ENCODE results near the gene CDH13.

The CDH13 gene

DNA sequence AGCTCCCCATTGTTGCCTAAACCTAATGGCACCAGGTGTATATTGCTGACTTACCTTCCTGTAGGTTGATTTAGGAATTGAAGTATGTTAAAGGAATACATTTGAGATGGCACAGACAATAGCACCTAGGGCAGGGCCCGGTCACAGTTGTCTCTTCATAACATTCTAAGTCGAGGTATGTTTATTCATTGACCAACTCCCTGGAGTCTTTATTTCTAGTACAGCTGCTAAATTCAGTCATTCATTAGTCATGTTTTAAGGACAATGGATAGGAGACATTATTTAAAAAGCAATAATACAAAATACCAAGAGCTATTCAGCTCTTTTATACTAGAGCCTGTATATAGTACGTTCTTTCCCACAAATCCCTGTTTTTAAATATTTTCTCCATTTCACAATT lies 811.6 kb downstream of the CDH13 start:
- H3K4me2 ChIP-seq (ENCODE audit: low read length), result no peak overlapping the region
- no peaks in the 10 kb centered on the region for H3K9me3 ChIP-seq (ENCODE audit: insufficient read depth, low read length)
- no peak overlapping the region for H2AFZ ChIP-seq (ENCODE audit: low read depth, low read length)
- no peak overlapping the region for H3K9ac ChIP-seq (ENCODE audit: low read length)
- no peaks in the 10 kb centered on the region for H3K79me2 ChIP-seq (ENCODE audit: low read length)
- H3K36me3 ChIP-seq (replicated peaks; ENCODE audit: low read depth, low read length), result no peaks in the 10 kb centered on the region
- TF ChIP-seq EZH2phosphoT487 (IDR thresholded peaks at IDR 0.05; ENCODE audit: low read depth) (no peak), CTCF (IDR thresholded peaks at IDR 0.05; ENCODE audit: low read depth, low read length) (no peak)
- no peak overlapping the region for H3K27ac ChIP-seq (ENCODE audit: low read length)
- H3K4me1 ChIP-seq (ENCODE audit: low read length), result no peaks in the 10 kb centered on the region
- no peaks in the 10 kb centered on the region for H4K20me1 ChIP-seq (ENCODE audit: insufficient read depth, low read length)
- no peak overlapping the region for H3K4me3 ChIP-seq (ENCODE audit: low read length)
- no peaks in the 10 kb centered on the region for H3K27me3 ChIP-seq (ENCODE audit: low read depth, low read length)

DNA sequence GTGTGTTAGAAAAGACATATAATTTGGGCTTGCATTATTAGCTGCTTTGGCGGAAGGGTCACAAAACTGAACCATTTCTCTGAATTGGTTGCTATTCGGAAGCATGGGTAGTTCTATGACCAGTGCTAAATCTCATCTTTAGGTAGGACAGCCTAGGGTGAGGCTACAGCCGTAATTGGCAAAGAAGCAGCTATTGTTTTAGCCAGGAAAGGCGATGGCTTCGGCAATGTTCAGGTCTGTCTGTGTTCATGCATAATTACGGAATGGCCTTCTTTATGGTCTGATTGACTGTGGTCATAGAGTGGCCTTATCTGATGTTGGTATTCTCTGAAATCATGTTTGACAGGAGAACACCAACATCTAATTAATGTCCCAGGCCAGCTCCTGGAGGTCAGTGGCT lies 812.6 kb downstream of the CDH13 start:
- Histone ChIP-seq H3K27ac (ENCODE audit: low read length) (no peak overlapping the region), H4K20me1 (ENCODE audit: insufficient read depth, low read length) (no peaks in the 10 kb centered on the region), H3K4me3 (ENCODE audit: low read length) (no peak overlapping the region), H3K36me3 (replicated peaks; ENCODE audit: low read depth, low read length) (no peaks in the 10 kb centered on the region), H3K4me1 (ENCODE audit: low read length) (no peaks in the 10 kb centered on the region), H3K9me3 (ENCODE audit: insufficient read depth, low read length) (no peaks in the 10 kb centered on the region), H2AFZ (ENCODE audit: low read depth, low read length) (no peak overlapping the region), H3K9ac (ENCODE audit: low read length) (no peak overlapping the region), H3K4me2 (ENCODE audit: low read length) (no peak overlapping the region), H3K79me2 (ENCODE audit: low read length) (no peaks in the 10 kb centered on the region), H3K27me3 (ENCODE audit: low read depth, low read length) (no peaks in the 10 kb centered on the region)
- no peak for TF ChIP-seq CTCF (IDR thresholded peaks at IDR 0.05; ENCODE audit: low read depth, low read length)
- TF ChIP-seq EZH2phosphoT487 (IDR thresholded peaks at IDR 0.05; ENCODE audit: low read depth), result no peak

DNA sequence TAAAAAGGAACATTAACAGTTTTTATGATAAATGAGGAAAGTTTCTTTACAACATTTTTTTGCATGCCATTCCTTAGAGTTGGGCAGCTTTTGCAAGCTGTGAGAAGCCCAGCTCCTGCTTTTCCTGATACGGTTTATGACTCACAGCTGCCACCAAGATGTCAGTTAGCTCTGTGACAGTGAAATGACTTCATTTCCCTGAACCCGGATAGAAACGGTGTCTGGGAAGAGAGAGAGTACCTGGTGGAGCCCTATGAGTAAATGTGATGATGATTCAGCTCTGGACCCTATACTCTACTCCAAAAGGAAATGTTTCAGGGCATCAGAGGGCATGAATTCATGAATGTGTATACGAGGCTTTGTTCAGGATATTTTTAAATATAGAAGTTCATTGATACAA lies 814.7 kb downstream of the CDH13 start:
- H3K27me3 ChIP-seq (ENCODE audit: low read depth, low read length), result no peaks in the 10 kb centered on the region
- H3K9me3 ChIP-seq (ENCODE audit: insufficient read depth, low read length), result no peaks in the 10 kb centered on the region

GRCh38 chr16:83443972-83444371 lies 817.2 kb downstream of the CDH13 start:
- H3K9ac ChIP-seq (ENCODE audit: low read length), result no peak overlapping the region
- H3K4me2 ChIP-seq (ENCODE audit: low read length), result no peak overlapping the region
- H3K4me3 ChIP-seq (ENCODE audit: low read length), result no peak overlapping the region
- no peak for TF ChIP-seq EZH2phosphoT487 (IDR thresholded peaks at IDR 0.05; ENCODE audit: low read depth)
- TF ChIP-seq CTCF (IDR thresholded peaks at IDR 0.05; ENCODE audit: low read depth, low read length), result no peak
- H4K20me1 ChIP-seq (ENCODE audit: insufficient read depth, low read length), result no peaks in the 10 kb centered on the region
- peaks cover 5% of the 10 kb centered on the region for H3K27me3 ChIP-seq (ENCODE audit: low read depth, low read length)
- no peaks in the 10 kb centered on the region for H3K9me3 ChIP-seq (ENCODE audit: insufficient read depth, low read length)
- no peaks in the 10 kb centered on the region for H3K79me2 ChIP-seq (ENCODE audit: low read length)
- no peak overlapping the region for H3K27ac ChIP-seq (ENCODE audit: low read length)
- no peaks in the 10 kb centered on the region for H3K4me1 ChIP-seq (ENCODE audit: low read length)
- H3K36me3 ChIP-seq (replicated peaks; ENCODE audit: low read depth, low read length), result no peaks in the 10 kb centered on the region
- no peak overlapping the region for H2AFZ ChIP-seq (ENCODE audit: low read depth, low read length)

More for the DNA sequence above, 814.7 kb downstream of the CDH13 start:
- H3K4me2 ChIP-seq (ENCODE audit: low read length), result no peak overlapping the region
- H3K27ac ChIP-seq (ENCODE audit: low read length), result no peak overlapping the region
- H3K36me3 ChIP-seq (replicated peaks; ENCODE audit: low read depth, low read length), result no peaks in the 10 kb centered on the region
- H3K4me3 ChIP-seq (ENCODE audit: low read length), result no peak overlapping the region
- no peak for TF ChIP-seq EZH2phosphoT487 (IDR thresholded peaks at IDR 0.05; ENCODE audit: low read depth)
- no peak for TF ChIP-seq CTCF (IDR thresholded peaks at IDR 0.05; ENCODE audit: low read depth, low read length)
- H4K20me1 ChIP-seq (ENCODE audit: insufficient read depth, low read length), result no peaks in the 10 kb centered on the region
- no peaks in the 10 kb centered on the region for H3K4me1 ChIP-seq (ENCODE audit: low read length)
- H3K79me2 ChIP-seq (ENCODE audit: low read length), result no peaks in the 10 kb centered on the region
- no peak overlapping the region for H3K9ac ChIP-seq (ENCODE audit: low read length)
- no peak overlapping the region for H2AFZ ChIP-seq (ENCODE audit: low read depth, low read length)

Data from OCI-LY3 (cell line).